Stimulated activated CD8-positive, alpha-beta memory T cell treated with anti-CD3 and anti-CD28 coated beads, Interleukin-7, amount 100 ng/mL, for 48 hours (primary cell): ENCODE data around the gene NEDD4.
"Not testable (repeated sequence)": the region's sequence is repeated elsewhere in the genome, so short reads cannot be mapped to it uniquely, and the experiment has no call there.

Source experiments
- DNase-seq, 2 donors: peaks; one replicate each; pipeline ENCODE4 v3.0.0-alpha.2; 2020; ENCODE audit warnings: low read depth in 1 of 2; ENCODE audit errors: extremely low read depth in 1 of 2

Gene NEDD4

GRCh38 chr15:56007053-56007452, 13.6 kb upstream of the NEDD4 start:
- not testable (repeated sequence) for DNase-seq

- not testable (repeated sequence) for DNase-seq
Measured at GRCh38 chr15:56006371-56006770, 13.0 kb upstream of the NEDD4 start.

GRCh38 chr15:56004281-56004680, 10.9 kb upstream of the NEDD4 start:
- not testable (repeated sequence) for DNase-seq

DNA sequence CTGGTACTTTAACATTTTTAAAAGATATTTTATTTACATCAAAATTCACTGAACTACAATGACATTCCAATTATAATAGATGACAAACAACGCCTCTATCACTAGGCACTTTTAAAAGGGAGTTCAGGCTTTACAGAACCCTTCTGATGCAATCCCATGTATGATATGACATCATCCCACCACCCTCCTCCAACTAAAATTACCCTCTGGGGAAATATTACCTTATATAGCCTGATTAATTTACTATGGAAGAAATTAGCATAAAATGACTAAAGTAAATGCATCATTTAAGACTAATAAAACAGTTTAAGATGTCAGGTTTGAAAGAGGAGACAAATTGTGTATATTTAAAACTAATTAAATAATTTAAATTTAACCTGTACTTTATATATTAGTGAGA, 10.4 kb upstream of the NEDD4 start:
- DNase-seq = not testable (repeated sequence)

GRCh38 chr15:56003277-56003676, 9.9 kb upstream of the NEDD4 start:
- DNase-seq = not testable (repeated sequence)

DNA sequence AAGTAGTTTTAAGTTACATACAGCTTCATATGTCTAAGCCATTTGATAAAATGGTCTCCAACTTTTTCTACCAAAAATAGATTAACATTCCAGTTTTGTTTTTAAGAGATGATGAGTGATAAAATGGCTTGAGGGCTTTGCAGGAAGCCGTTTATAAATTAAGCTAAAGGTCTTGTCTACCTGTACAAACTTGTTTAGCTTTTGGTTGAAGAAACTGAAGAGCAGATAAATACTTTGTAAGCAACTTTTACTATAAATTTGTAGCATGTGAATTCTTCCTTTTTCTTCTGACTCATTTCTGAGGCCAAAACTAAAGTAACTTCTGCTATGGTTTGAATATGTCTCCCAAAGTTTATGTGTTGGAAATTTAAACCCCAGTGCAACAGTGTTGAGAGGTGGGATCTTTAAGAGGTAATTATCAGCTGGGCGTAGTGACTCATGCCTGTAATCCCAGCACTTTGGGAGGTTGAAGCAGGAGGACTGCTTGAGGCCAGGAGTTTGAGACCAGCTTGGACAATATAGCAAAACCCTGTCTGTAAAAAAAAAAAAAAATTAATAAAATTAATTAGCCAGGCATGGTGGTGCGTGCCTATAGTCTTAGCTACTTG, 8.2 kb upstream of the NEDD4 start:
- no peak for DNase-seq

DNA sequence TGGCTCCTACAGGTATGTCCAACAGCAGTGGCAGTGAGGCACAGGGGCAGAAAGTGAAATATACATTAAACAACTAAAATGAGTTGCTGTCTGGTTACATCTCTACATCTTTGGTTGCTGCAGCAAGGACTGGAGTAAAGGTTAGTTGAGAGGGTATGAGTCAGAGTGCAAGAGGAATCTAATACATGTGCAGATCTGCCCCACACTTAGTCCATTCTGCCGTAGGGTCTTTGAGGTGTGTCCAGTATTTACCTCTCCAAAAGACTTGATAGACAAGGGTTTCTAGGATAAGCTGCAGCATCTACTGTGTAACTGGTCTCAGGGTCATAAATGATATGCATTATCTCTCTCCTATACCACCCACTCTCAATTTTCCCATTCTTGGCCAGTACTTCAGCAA, 6.2 kb upstream of the NEDD4 start:
- no peak for DNase-seq

DNA sequence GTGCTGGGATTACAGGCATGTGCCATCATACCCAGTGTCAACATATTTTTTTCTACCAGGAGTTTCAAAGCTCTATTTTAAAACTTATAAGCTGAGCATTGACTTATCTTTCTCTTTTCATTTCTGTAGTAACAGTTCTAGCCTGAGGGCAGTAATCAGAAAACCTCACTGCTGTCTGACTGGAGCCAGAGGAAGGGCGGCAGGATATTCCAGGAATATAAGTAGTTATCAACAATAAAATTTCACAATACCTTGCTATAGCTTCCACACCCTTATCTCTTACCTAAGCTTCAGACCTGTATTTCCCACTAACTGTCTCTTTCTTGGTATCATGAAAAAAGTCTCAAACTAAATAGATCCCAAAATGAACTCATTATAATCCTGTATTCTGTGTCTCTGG, 5.1 kb upstream of the NEDD4 start:
- DNase-seq = no peak

GRCh38 chr15:55993804-55994560, 570 bp upstream of the NEDD4 start:
- DNase-seq = no peak

GRCh38 chr15:55992769-55993110, 672 bp downstream of the NEDD4 start:
- DNase-seq = no peak

GRCh38 chr15:55991802-55992768, 1.3 kb downstream of the NEDD4 start:
- no peak for DNase-seq

DNA sequence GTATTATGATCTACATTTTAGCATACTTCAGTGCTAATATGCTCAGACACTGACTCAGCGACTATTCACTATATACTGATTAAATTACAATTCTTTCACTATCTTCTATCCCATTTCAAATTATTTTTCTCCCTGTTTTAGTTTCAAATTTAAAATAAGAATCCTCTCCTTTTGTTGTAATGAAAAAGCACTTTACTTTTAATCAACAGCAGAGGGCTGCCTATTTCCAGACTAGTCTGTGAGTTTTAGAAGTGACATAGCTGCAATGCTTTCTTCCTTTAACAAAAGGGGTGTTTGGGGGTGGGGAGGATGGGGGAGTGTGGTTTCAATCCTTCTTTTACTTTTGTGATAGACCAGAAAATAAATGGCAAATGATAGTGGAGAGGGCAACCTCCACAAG, 2.4 kb downstream of the NEDD4 start:
- no peak for DNase-seq

GRCh38 chr15:55990516-55990915, 2.9 kb downstream of the NEDD4 start:
- no peak for DNase-seq

DNA sequence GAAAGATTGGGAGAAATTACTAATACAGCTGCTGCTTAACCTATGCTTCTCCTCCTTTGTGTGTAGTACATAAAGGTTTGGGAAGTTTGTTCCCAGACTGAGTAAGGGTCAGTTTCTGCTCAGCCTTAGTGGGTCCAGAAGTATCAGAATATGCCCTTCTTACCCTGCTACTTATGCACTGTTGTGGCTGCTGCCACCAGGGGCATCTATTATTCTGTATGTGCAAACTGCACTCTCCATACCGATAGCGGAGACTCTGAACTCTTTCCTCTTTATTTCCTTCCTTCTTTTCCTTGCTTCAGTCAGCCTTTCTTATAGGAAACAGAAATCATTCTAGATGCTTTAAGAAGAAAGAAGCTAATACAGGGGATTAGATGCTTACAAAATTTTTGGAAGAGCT, 4.0 kb downstream of the NEDD4 start:
- no peak for DNase-seq

- no peak for DNase-seq
Measured at GRCh38 chr15:55981582-55982249, 11.7 kb downstream of the NEDD4 start.

GRCh38 chr15:55980511-55980910, 12.9 kb downstream of the NEDD4 start:
- DNase-seq = no peak

DNA sequence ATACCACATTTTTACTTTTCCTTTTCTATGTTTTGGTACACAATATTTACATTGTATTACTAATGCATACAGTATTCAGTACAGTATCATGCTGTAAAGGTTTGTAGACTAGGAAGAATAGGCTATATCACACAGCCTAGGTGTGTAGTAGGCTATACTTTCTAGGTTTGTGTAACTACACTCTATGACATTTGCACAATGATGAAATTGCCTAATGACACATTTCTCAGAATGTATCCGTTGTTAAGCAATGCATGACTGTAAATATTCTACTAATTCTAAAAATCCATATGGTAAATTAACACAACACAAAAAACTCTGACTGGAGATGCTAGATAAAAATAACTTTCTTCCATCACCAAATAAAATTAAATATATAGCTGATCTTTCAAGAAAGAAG, 16.2 kb downstream of the NEDD4 start:
- no peak for DNase-seq

GRCh38 chr15:55970286-55970685, 23.1 kb downstream of the NEDD4 start:
- no peak for DNase-seq

GRCh38 chr15:55969582-55969981, 23.8 kb downstream of the NEDD4 start:
- DNase-seq = no peak

DNA sequence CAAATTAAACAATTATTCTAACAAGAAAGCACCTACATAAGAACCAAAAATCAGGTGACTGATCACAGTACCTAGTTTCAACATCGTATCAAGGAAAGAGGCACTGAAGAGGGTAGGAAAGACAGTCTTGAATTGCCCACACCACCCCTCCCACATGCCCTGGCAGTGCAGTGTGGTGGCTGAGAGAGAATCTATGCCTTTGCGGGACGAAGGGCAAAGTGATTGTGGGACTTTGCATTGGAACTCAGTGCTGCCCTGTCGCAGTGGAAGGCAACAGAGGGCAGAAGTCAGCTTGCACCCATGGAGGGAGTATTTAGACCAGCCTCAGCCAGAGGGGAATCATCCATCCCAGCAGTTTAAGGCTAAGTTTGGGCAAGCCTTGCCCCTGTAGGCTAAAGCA, 24.5 kb downstream of the NEDD4 start:
- no peak for DNase-seq

DNA sequence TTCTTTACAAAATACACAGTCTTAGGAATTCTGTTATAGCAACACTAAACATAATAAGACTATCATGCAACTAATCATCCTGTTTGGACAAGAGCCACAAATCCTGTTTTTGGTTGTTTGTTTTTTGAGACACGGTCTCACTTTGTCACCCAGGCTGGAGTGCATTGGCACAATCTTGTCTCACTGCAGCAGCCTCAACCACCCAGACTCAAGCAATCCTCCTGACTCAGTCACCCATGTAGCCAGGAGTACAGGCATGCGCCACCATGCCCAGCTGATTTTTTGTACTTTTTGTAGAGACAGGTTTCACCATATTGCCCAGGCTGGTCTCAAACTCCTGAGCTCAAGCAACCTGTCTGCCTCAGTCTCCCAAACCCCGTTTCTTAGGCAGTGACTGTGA, 28.3 kb downstream of the NEDD4 start:
- no peak for DNase-seq
